HepG2 (cell line): ENCODE measurements around the gene OR10H1. TPM values are rescaled to one million over a fixed set of nuclear protein-coding genes. Genes with fewer than 3 reads are reported as not detected.
"Not testable (repeated sequence)": the region's sequence is repeated elsewhere in the genome, so short reads cannot be mapped to it uniquely, and the experiment has no call there.

Source experiments
- ATAC-seq: fragments of 200-7000 bp; cut with Tn5 transposase; 3 replicates; pipeline ENCODE4 v1.9.1; 2020; ENCODE audit warnings: mild to moderate bottlenecking, moderate library complexity
- BruUV-seq: library from RNA; stranded (reverse); fragments of 400-500 nt; replicated peaks from 2 replicates; lab custom pipeline; 2021; lab: Mats Ljungman, UMichigan
- CTCF ChIA-PET: fragments of 300-600 bp; formaldehyde crosslinking; extraction: SDS; loops from one replicate; lab custom pipeline; 2021; ENCODE audit warnings: low total read pairs, inconsistent platforms, low intra/inter-chr PET ratio; lab: Yijun Ruan, JAX
- POLR2A ChIA-PET: fragments of 350-600 bp; sonication (Branson Sonifier 250); formaldehyde crosslinking; loops from one replicate; lab custom pipeline; 2020; ENCODE audit warnings: antibody characterized with exemption, inconsistent platforms; lab: Yijun Ruan, JAX
- DNase-seq: peaks from one replicate; pipeline ENCODE4 v3.0.0-alpha.2; 2015; ENCODE audit warnings: low spot score
- FAIRE-seq: peaks from 3 replicates; lab custom pipeline; 2011; peaks lifted over from hg19 to GRCh38; lab: Jason Lieb, UNC
- H2AFZ ChIP-seq: one replicate; pipeline ENCODE4 v1.6.1; 2011; ENCODE audit warnings: low read length, inconsistent platforms
- H3K27ac ChIP-seq: fragments of 300-600 bp; 3 replicates; pipeline ENCODE4 v1.8.0; 2011; ENCODE audit warnings: mixed run types, mild to moderate bottlenecking, mixed read lengths, low read length, inconsistent platforms; ENCODE audit not compliant: insufficient read depth; ENCODE audit errors: extremely low read length
- H3K27me3 ChIP-seq, 2 experiments: fragments of 200-600 bp in 1 of 2; 2 replicates in 1 of 2; 3 replicates in 1 of 2; pipeline versions ENCODE4 v1.6.0 to v1.8.0; 2011; ENCODE audit warnings: low read length in 2 of 2, mild to moderate bottlenecking in 2 of 2, moderate library complexity in 2 of 2, inconsistent platforms in 1 of 2; ENCODE audit not compliant: insufficient read depth in 2 of 2, control insufficient read depth in 1 of 2
- H3K36me3 ChIP-seq, 2 experiments: fragments of 200-600 bp in 1 of 2; replicated peaks in 1 of 2; 2 replicates in 1 of 2; 3 replicates in 1 of 2; pipeline versions ENCODE4 v1.5.1 to v1.8.0; 2011; ENCODE audit warnings: low read length in 2 of 2, inconsistent platforms in 1 of 2; ENCODE audit not compliant: insufficient read depth in 2 of 2, control insufficient read depth in 1 of 2
- H3K4me1 ChIP-seq: 2 replicates; pipeline ENCODE4 v1.5.1; 2012; ENCODE audit warnings: low read length, inconsistent platforms; ENCODE audit not compliant: insufficient read depth
- H3K4me2 ChIP-seq: 2 replicates; pipeline ENCODE4 v1.6.0; 2011; ENCODE audit warnings: low read depth, low read length, inconsistent platforms
- H3K4me3 ChIP-seq, 3 experiments: fragments of 200-600 bp in 1 of 3; sonication (generic), shearing (Covaris generic) in 1 of 3; replicated peaks in 1 of 3; 2 replicates each; pipeline ENCODE4 v1.5.1; 2011 to 2016; ENCODE audit warnings: low read length in 3 of 3, inconsistent platforms in 2 of 3, low read depth in 2 of 3, mild to moderate bottlenecking in 2 of 3, control low read depth in 1 of 3, mixed read lengths in 1 of 3; ENCODE audit not compliant: insufficient read depth in 1 of 3
- H3K79me2 ChIP-seq: one replicate; pipeline ENCODE4 v1.6.1; 2011; ENCODE audit warnings: low read length, inconsistent platforms; ENCODE audit not compliant: insufficient read depth
- H3K9ac ChIP-seq: 2 replicates; pipeline ENCODE4 v1.6.0; 2011; ENCODE audit warnings: mild to moderate bottlenecking, low read depth, low read length, inconsistent platforms; ENCODE audit not compliant: insufficient read depth
- H3K9me3 ChIP-seq: 2 replicates; pipeline ENCODE4 v1.5.1; 2012; ENCODE audit warnings: mild to moderate bottlenecking, low read length
- H4K20me1 ChIP-seq: 2 replicates; pipeline ENCODE4 v1.6.0; 2011; ENCODE audit warnings: inconsistent platforms, mild to moderate bottlenecking, low read length, moderate library complexity; ENCODE audit not compliant: insufficient read depth
- ATAD3A ChIP-seq: sonication (generic); formaldehyde crosslinking; IDR thresholded peaks from 2 replicates; pipeline ENCODE4 v1.4.0; 2020; ENCODE audit warnings: missing genetic modification reagents
- CCDC6 ChIP-seq: sonication (generic); formaldehyde crosslinking; IDR thresholded peaks from 2 replicates; pipeline ENCODE4 v1.8.1; 2022; ENCODE audit warnings: mild to moderate bottlenecking, missing genetic modification reagents, moderate library complexity
- CREB1 ChIP-seq, 2 experiments: fragments of 450-650 bp in 1 of 2; IDR thresholded peaks; 2 replicates each; pipeline ENCODE4 v1.6.1; 2016 to 2017; ENCODE audit warnings: control low read depth in 1 of 2, mild to moderate bottlenecking in 1 of 2, missing compliant biosample characterization in 1 of 2, missing genetic modification characterization in 1 of 2
- ONECUT2 ChIP-seq: sonication (generic); formaldehyde crosslinking; IDR thresholded peaks from 2 replicates; pipeline ENCODE4 v1.4.0; 2020; ENCODE audit warnings: missing genetic modification reagents
- ZC3H4 ChIP-seq: sonication (generic); formaldehyde crosslinking; IDR thresholded peaks from 2 replicates; pipeline ENCODE4 v1.4.0; 2020; ENCODE audit warnings: missing genetic modification reagents, borderline replicate concordance
- ZFP36L2 ChIP-seq: sonication (generic); formaldehyde crosslinking; IDR thresholded peaks from 2 replicates; pipeline ENCODE4 v1.4.0; 2020; ENCODE audit warnings: missing genetic modification reagents
- ZFY ChIP-seq: sonication (generic); formaldehyde crosslinking; IDR thresholded peaks from 2 replicates; pipeline ENCODE4 v1.4.0; 2020; ENCODE audit warnings: missing genetic modification reagents
- ZHX1 ChIP-seq: sonication (generic); formaldehyde crosslinking; IDR thresholded peaks from 2 replicates; pipeline ENCODE4 v1.8.1; 2022; ENCODE audit warnings: low read depth, mild to moderate bottlenecking, missing genetic modification reagents
- ZMYM4 ChIP-seq: sonication (generic); formaldehyde crosslinking; IDR thresholded peaks from 2 replicates; pipeline ENCODE4 v1.8.1; 2023; ENCODE audit warnings: mild to moderate bottlenecking, missing genetic modification reagents
- ZNF337 ChIP-seq: sonication (generic); formaldehyde crosslinking; IDR thresholded peaks from 2 replicates; pipeline ENCODE4 v1.5.1; 2020; ENCODE audit warnings: missing genetic modification reagents, low read depth, mild to moderate bottlenecking, borderline replicate concordance
- ZNF34 ChIP-seq: sonication (generic); formaldehyde crosslinking; IDR thresholded peaks from 2 replicates; pipeline ENCODE4 v1.4.0; 2020; ENCODE audit warnings: mild to moderate bottlenecking, missing genetic modification reagents, borderline replicate concordance
- ZNF460 ChIP-seq: sonication (generic); formaldehyde crosslinking; IDR thresholded peaks from 2 replicates; pipeline ENCODE4 v1.5.1; 2020; ENCODE audit warnings: missing genetic modification reagents, mild to moderate bottlenecking, borderline replicate concordance
- ZNF549 ChIP-seq: sonication (generic); formaldehyde crosslinking; IDR thresholded peaks from 2 replicates; pipeline ENCODE4 v1.5.0; 2020; ENCODE audit warnings: missing genetic modification reagents
- ZNF614 ChIP-seq: IDR thresholded peaks from 2 replicates; pipeline ENCODE4 v1.6.1; 2018; ENCODE audit warnings: missing biosample characterization, missing genetic modification reagents, inconsistent platforms, borderline replicate concordance
- ZNF646 ChIP-seq: sonication (generic); formaldehyde crosslinking; IDR thresholded peaks from 2 replicates; pipeline ENCODE4 v1.9.0; 2021; ENCODE audit warnings: mild to moderate bottlenecking, missing genetic modification reagents
- WGBS: methylation state at CpG from one replicate; pipeline ENCODE4 v1.1.6; 2017; ENCODE audit warnings: low lambda C conversion rate; 5-methylcytosine and 5-hydroxymethylcytosine counted together
- in situ Hi-C: cut with HindIII; loops from 2 replicates; pipeline ENCODE4 v1.10.0; 2017; ENCODE audit warnings: low pct_unique_long_range_greater_than_20kb; ENCODE audit not compliant: extremely low pct_ligation_motif_present
- intact Hi-C: fragments of 100-400 bp; cut with micrococcal nuclease; formaldehyde crosslinking; loops from one replicate; pipeline ENCODE4 v1.10.0; 2022; ENCODE audit not compliant: unreplicated experiment
- polyA plus RNA-seq, 8 experiments: library from polyadenylated mRNA; depleted of rRNA in 3 of 8; stranded (reverse) in 7 of 8; unstranded in 1 of 8; fragments of >200 nt; fragmentation: Illumina TruSeq in 4 of 8; extraction: Trizol in 4 of 8; gene quantifications; 2 replicates each; pipeline versions ENCODE4 v1.2.1 to v1.2.3, GENCODE V29; 2011 to 2016; ENCODE audit warnings: low read depth in 4 of 8, missing spikeins in 1 of 8, mixed read lengths in 1 of 8; ENCODE audit not compliant: insufficient read depth in 1 of 8
- total RNA-seq, 5 experiments: library from RNA; depleted of rRNA; stranded (reverse); fragments of >200 nt; fragmentation: Illumina TruSeq; extraction: Trizol; gene quantifications; 2 replicates each; pipeline ENCODE4 v1.2.3, GENCODE V29; 2016; ENCODE audit warnings: low read depth in 1 of 5

OR10H1 gene
- total and polyA plus RNA-seq, 2 of the 13 experiments (the other 11 are each of a cell fraction or from before 2014, with no cell fraction given): not detected

- TF ChIP-seq ZNF646 (CRISPR knock-in tag) (no peak), ZNF614 (no peak), ZNF34 (no peak), ZMYM4 (CRISPR knock-in tag) (no peak), ATAD3A (CRISPR knock-in tag) (no peak), ZNF337 (CRISPR knock-in tag) (no peak), ZFY (CRISPR knock-in tag) (no peak), ZFP36L2 (CRISPR knock-in tag) (no peak), ZNF460 (CRISPR knock-in tag) (no peak), CREB1 (IDR thresholded peaks at IDR 0.05) (no peak), CREB1 (CRISPR knock-in tag; IDR thresholded peaks at IDR 0.05) (no peak), ZHX1 (no peak), ONECUT2 (no peak), CCDC6 (CRISPR knock-in tag) (no peak), ZC3H4 (CRISPR knock-in tag) (no peak), ZNF549 (CRISPR knock-in tag) (no peak)
- TF ChIP-seq, all 625 proteins: peak for 0
Observed at GRCh38 chr19:15787611-15788155, 27.8 kb downstream of the OR10H1 start, which contains the start of gene OR10H5 (continued).

DNA sequence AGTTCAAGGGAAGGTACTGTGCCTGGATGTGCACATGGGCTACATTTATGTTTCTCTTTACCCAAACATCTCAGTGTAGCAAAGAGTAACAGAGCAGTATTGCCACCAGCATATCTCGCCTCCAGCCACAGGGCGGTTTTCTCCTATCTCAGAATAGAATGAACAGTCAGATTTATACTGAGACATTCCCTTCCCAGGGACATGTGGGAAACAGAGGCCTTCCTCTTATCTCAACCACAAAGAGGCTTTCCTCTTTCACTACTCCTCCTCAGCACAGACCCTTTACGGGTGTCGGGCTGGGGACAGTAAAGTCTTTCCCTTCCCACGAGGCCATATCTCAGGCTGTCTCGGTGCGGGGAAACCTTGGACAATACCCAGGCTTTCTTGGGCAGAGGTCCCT lies 32.6 kb downstream of the OR10H1 start:
- not testable (repeated sequence) for BruUV-seq

More for the DNA sequence above, 32.6 kb downstream of the OR10H1 start:
- H3K27ac ChIP-seq, H3K27me3 ChIP-seq, FAIRE-seq, H4K20me1 ChIP-seq, H3K4me2 ChIP-seq, H3K9me3 ChIP-seq, intact Hi-C loops, H3K79me2 ChIP-seq, POLR2A ChIA-PET, in situ Hi-C loops, H2AFZ ChIP-seq, H3K36me3 ChIP-seq, H3K4me1 ChIP-seq, CTCF ChIA-PET, ATAC-seq, H3K4me3 ChIP-seq, DNase-seq, H3K9ac ChIP-seq: not testable (repeated sequence)
- 13% methylated on average over 6 of the region's 7 CpGs for WGBS
